ENCODE measurements around the gene PRPF40A. TPM values are rescaled to one million over a fixed set of nuclear protein-coding genes. Genes with fewer than 3 reads are reported as not detected.
A peak's percentile ranks its signal among the peaks of the same experiment; 100 is the strongest.

Gene PRPF40A
- total and polyA plus RNA-seq, 2 of the 13 experiments (the other 11 are each of a cell fraction or from before 2014, with no cell fraction given), result 146 to 207 TPM

DNA sequence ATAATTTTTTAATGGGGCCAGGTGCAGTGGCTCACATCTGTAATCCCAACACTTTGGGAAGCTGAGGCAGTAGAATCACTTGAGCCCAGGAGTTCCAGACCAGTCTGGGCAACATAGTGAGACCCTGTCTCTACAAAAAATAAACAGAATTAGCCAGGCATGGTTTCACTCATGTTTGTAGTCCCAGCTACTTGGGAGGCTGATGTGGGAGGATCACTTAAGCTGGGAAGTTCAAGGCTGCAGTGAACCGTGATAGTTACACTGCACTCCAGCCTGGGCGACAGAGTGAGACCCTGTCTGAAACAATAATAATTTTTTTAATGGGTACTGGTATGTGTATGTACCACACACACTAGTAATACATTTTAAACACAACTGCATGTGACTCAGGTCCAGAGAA lies 3.5 kb upstream of the PRPF40A start (continued):
- TF ChIP-seq ZNF770 (CRISPR knock-in tag; IDR thresholded peaks at IDR 0.05), result peak; percentile 69

- CTCF ChIA-PET (ENCODE audit: low intra/inter-chr PET ratio, low total read pairs), result interaction anchor here (1.4 kb wide), 1 partner anchor 21 kb away, joined by 3 read pairs; no protein-coding TSS in a partner anchor
- H3K4me2 ChIP-seq (ENCODE audit: low read depth, low read length), result peak overlapping the region; percentile 78
- in situ Hi-C loops (cut with HindIII; ENCODE audit: extremely low pct_ligation_motif_present, low pct_unique_long_range_greater_than_20kb) (loop anchor here (5.0 to 10.0 kb wide), 2 partner anchors 542 to 894 kb away; partner anchors contain the start of genes ARL5A and STAM2), intact Hi-C loops (cut with micrococcal nuclease; ENCODE audit: unreplicated experiment) (loop anchor here (5.0 kb wide), 1 partner anchor 542 kb away; the partner anchor contains the start of gene STAM2)
- H4K20me1 ChIP-seq (ENCODE audit: insufficient read depth, low read length), result peaks cover 35% of the 10 kb centered on the region
- peaks cover 58% of the 10 kb centered on the region for H3K4me1 ChIP-seq (ENCODE audit: insufficient read depth, low read length)
- peak overlapping the region; percentile 97 for H3K27ac ChIP-seq (ENCODE audit: extremely low read length, insufficient read depth, low read length)
- peak overlapping the region; percentile 96 for H3K9ac ChIP-seq (ENCODE audit: insufficient read depth, low read depth, low read length)
- H3K9me3 ChIP-seq (ENCODE audit: low read length), result no peaks in the 10 kb centered on the region
- peaks cover 0 to 12% of the 10 kb centered on the region in 2 experiments; a peak in 3 of 5 replicates for H3K36me3 ChIP-seq (replicated peaks in 1 of 2; ENCODE audit: control insufficient read depth in 1 of 2, insufficient read depth in 2 of 2, low read length in 2 of 2)
- WGBS (ENCODE audit: low lambda C conversion rate), result 2% methylated on average over 21 of the region's 23 CpGs
- FAIRE-seq (no peak), DNase-seq (ENCODE audit: low spot score) (peak; percentile 63), ATAC-seq (peak; percentile 16)
- BruUV-seq (replicated peaks), result TSS peak; percentile 58
- no peak overlapping the region for H2AFZ ChIP-seq (ENCODE audit: low read length)
- H3K27me3 ChIP-seq (ENCODE audit: control insufficient read depth in 1 of 2, insufficient read depth in 2 of 2, low read length in 2 of 2), result no peaks in the 10 kb centered on the region; a peak in 1 of 5 replicates
- POLR2A ChIA-PET, result no interaction called here
- peaks cover 76% of the 10 kb centered on the region for H3K79me2 ChIP-seq (ENCODE audit: insufficient read depth, low read length)
- peak overlapping the region; percentile 75 to 96 (median 82) for H3K4me3 ChIP-seq (replicated peaks in 1 of 3; ENCODE audit: insufficient read depth in 1 of 3, low read depth in 2 of 3, low read length in 3 of 3)
- TF ChIP-seq ZNF224 (CRISPR knock-in tag; IDR thresholded peaks at IDR 0.05) (0 out of 2 replicates have a peak, but pooled peaks have one; percentile 5), POLR2G (IDR thresholded peaks at IDR 0.05; ENCODE audit: low read depth, low read length) (no peak), PPARG (CRISPR knock-in tag; conservative IDR thresholded peaks at IDR 0.05) (no peak), MED13 (CRISPR knock-in tag; IDR thresholded peaks at IDR 0.05) (0 out of 2 replicates have a peak, but pooled peaks have one; percentile 15), ZNF598 (CRISPR knock-in tag; IDR thresholded peaks at IDR 0.05; ENCODE audit: borderline replicate concordance) (peak; percentile 14; the same call in 1 of the 2 replicates), AGO2 (optimal IDR thresholded peaks at IDR 0.05; ENCODE audit: low read depth, low read length) (peak; percentile 9), SNAPC2 (CRISPR knock-in tag; IDR thresholded peaks at IDR 0.05) (0 out of 2 replicates have a peak, but pooled peaks have one; percentile 14), RFX5 (IDR thresholded peaks at IDR 0.05; ENCODE audit: low read depth, low read length) (no peak), RBM22 (optimal IDR thresholded peaks at IDR 0.05; ENCODE audit: low read length) (peak; percentile 19), ZNF564 (CRISPR knock-in tag; IDR thresholded peaks at IDR 0.05) (0 out of 2 replicates have a peak, but pooled peaks have one; percentile 12)
- TF ChIP-seq, protein P1, sequence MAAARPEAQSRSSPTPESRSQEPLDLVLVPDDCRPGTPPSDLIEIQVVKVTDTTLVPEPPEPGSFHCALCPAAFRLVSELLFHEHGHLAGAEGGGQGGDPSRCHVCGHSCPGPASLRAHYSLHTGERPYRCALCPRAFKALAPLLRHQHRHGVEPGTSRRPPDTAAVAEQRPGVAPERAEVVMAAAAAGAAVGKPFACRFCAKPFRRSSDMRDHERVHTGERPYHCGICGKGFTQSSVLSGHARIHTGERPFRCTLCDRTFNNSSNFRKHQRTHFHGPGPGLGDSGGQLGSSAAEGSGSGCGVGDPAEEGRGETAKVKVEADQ (CRISPR knock-in tag; IDR thresholded peaks at IDR 0.05; ENCODE audit: borderline replicate concordance), result no peak
- TF ChIP-seq, protein P2, sequence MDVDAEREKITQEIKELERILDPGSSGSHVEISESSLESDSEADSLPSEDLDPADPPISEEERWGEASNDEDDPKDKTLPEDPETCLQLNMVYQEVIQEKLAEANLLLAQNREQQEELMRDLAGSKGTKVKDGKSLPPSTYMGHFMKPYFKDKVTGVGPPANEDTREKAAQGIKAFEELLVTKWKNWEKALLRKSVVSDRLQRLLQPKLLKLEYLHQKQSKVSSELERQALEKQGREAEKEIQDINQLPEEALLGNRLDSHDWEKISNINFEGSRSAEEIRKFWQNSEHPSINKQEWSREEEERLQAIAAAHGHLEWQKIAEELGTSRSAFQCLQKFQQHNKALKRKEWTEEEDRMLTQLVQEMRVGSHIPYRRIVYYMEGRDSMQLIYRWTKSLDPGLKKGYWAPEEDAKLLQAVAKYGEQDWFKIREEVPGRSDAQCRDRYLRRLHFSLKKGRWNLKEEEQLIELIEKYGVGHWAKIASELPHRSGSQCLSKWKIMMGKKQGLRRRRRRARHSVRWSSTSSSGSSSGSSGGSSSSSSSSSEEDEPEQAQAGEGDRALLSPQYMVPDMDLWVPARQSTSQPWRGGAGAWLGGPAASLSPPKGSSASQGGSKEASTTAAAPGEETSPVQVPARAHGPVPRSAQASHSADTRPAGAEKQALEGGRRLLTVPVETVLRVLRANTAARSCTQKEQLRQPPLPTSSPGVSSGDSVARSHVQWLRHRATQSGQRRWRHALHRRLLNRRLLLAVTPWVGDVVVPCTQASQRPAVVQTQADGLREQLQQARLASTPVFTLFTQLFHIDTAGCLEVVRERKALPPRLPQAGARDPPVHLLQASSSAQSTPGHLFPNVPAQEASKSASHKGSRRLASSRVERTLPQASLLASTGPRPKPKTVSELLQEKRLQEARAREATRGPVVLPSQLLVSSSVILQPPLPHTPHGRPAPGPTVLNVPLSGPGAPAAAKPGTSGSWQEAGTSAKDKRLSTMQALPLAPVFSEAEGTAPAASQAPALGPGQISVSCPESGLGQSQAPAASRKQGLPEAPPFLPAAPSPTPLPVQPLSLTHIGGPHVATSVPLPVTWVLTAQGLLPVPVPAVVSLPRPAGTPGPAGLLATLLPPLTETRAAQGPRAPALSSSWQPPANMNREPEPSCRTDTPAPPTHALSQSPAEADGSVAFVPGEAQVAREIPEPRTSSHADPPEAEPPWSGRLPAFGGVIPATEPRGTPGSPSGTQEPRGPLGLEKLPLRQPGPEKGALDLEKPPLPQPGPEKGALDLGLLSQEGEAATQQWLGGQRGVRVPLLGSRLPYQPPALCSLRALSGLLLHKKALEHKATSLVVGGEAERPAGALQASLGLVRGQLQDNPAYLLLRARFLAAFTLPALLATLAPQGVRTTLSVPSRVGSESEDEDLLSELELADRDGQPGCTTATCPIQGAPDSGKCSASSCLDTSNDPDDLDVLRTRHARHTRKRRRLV (CRISPR knock-in tag; IDR thresholded peaks at IDR 0.05), result peak; percentile 88
Measured at GRCh38 chr2:152718909-152719645, 1.8 kb upstream of the PRPF40A start.

Data from HepG2 (cell line).